ENCODE measurements around the gene GEMIN2.

The GEMIN2 gene

GRCh38 chr14:39094515-39094914 lies 19.6 kb upstream of the GEMIN2 start:
- no peak for TF ChIP-seq TAF1 (IDR thresholded peaks at IDR 0.05; ENCODE audit: borderline replicate concordance, insufficient read depth, low read length)
- no peak for TF ChIP-seq POLR2AphosphoS5 (IDR thresholded peaks at IDR 0.05; ENCODE audit: low read depth, low read length)
- no peak for TF ChIP-seq FOXP2 (optimal IDR thresholded peaks at IDR 0.05; ENCODE audit: borderline replicate concordance, extremely low read depth, extremely low read length, insufficient read depth)
- TF ChIP-seq SIN3A (IDR thresholded peaks at IDR 0.05; ENCODE audit: borderline replicate concordance, insufficient read depth, low read length) = no peak
- TF ChIP-seq REST (IDR thresholded peaks at IDR 0.05; ENCODE audit: insufficient read depth in 1 of 2, low read depth in 2 of 2, low read length in 2 of 2) = no peak

GRCh38 chr14:39097159-39097558 lies 17.0 kb upstream of the GEMIN2 start:
- no peak for TF ChIP-seq POLR2AphosphoS5 (IDR thresholded peaks at IDR 0.05; ENCODE audit: low read depth, low read length)
- TF ChIP-seq REST (IDR thresholded peaks at IDR 0.05; ENCODE audit: insufficient read depth in 1 of 2, low read depth in 2 of 2, low read length in 2 of 2) = no peak
- no peak for TF ChIP-seq TAF1 (IDR thresholded peaks at IDR 0.05; ENCODE audit: borderline replicate concordance, insufficient read depth, low read length)
- no peak for TF ChIP-seq SIN3A (IDR thresholded peaks at IDR 0.05; ENCODE audit: borderline replicate concordance, insufficient read depth, low read length)
- no peak for TF ChIP-seq FOXP2 (optimal IDR thresholded peaks at IDR 0.05; ENCODE audit: borderline replicate concordance, extremely low read depth, extremely low read length, insufficient read depth)

- no peak for TF ChIP-seq FOXP2 (optimal IDR thresholded peaks at IDR 0.05; ENCODE audit: borderline replicate concordance, extremely low read depth, extremely low read length, insufficient read depth)
- TF ChIP-seq SIN3A (IDR thresholded peaks at IDR 0.05; ENCODE audit: borderline replicate concordance, insufficient read depth, low read length) = no peak
- TF ChIP-seq TAF1 (IDR thresholded peaks at IDR 0.05; ENCODE audit: borderline replicate concordance, insufficient read depth, low read length) = no peak
- TF ChIP-seq POLR2AphosphoS5 (IDR thresholded peaks at IDR 0.05; ENCODE audit: low read depth, low read length) = no peak
- no peak for TF ChIP-seq REST (IDR thresholded peaks at IDR 0.05; ENCODE audit: insufficient read depth in 1 of 2, low read depth in 2 of 2, low read length in 2 of 2)
Observed at GRCh38 chr14:39099748-39100147, 14.4 kb upstream of the GEMIN2 start.

GRCh38 chr14:39102265-39102968 lies 11.7 kb upstream of the GEMIN2 start:
- TF ChIP-seq POLR2AphosphoS5 (IDR thresholded peaks at IDR 0.05; ENCODE audit: low read depth, low read length) (no peak), TAF1 (IDR thresholded peaks at IDR 0.05; ENCODE audit: borderline replicate concordance, insufficient read depth, low read length) (no peak), FOXP2 (optimal IDR thresholded peaks at IDR 0.05; ENCODE audit: borderline replicate concordance, extremely low read depth, extremely low read length, insufficient read depth) (no peak), SIN3A (IDR thresholded peaks at IDR 0.05; ENCODE audit: borderline replicate concordance, insufficient read depth, low read length) (no peak), REST (IDR thresholded peaks at IDR 0.05; ENCODE audit: insufficient read depth in 1 of 2, low read depth in 2 of 2, low read length in 2 of 2) (no peak)
